H1 (cell line): ENCODE results near the gene GNAL. TPM values are rescaled to one million over a fixed set of nuclear protein-coding genes. Genes with fewer than 3 reads are reported as not detected.
"Not testable (repeated sequence)": the region's sequence is repeated elsewhere in the genome, so short reads cannot be mapped to it uniquely, and the experiment has no call there.

Experiments
- CTCF ChIA-PET: fragments of 300-600 bp; sonication (Branson Sonifier 250); formaldehyde crosslinking; loops from one replicate; lab custom pipeline; 2021; ENCODE audit not compliant: partially characterized antibody; lab: Charles Lee
- POLR2A ChIA-PET: fragments of 300-600 bp; sonication (Branson Sonifier 250); formaldehyde crosslinking; loops from one replicate; lab custom pipeline; 2021; ENCODE audit warnings: inconsistent platforms; ENCODE audit not compliant: partially characterized antibody; lab: Charles Lee
- DNase-seq, 2 experiments: peaks; one replicate each; pipeline versions ENCODE4 v3.0.0 to v3.0.0-alpha.2; 2010 to 2022; ENCODE audit warnings: low spot score in 2 of 2, low read depth in 1 of 2, mixed read lengths in 1 of 2
- FAIRE-seq: peaks from 2 replicates; lab custom pipeline; 2011; peaks lifted over from hg19 to GRCh38; lab: Jason Lieb, UNC
- H2AFZ ChIP-seq: 2 replicates; pipeline ENCODE4 v1.8.1; 2012; ENCODE audit warnings: low read length, inconsistent platforms
- H2AK5ac ChIP-seq: 2 replicates; pipeline ENCODE4 v1.6.1; 2013; ENCODE audit warnings: low read depth, low read length
- H2BK120ac ChIP-seq: replicated peaks from 2 replicates; pipeline ENCODE3; 2013; ENCODE audit warnings: low read depth, low read length, inconsistent platforms
- H2BK12ac ChIP-seq: 2 replicates; pipeline ENCODE4 v1.6.1; 2013; ENCODE audit warnings: low read depth, low read length
- H2BK15ac ChIP-seq: 2 replicates; pipeline ENCODE4 v1.6.1; 2013; ENCODE audit warnings: low read length
- H2BK20ac ChIP-seq: 2 replicates; pipeline ENCODE4 v1.6.1; 2013; ENCODE audit warnings: low read length
- H2BK5ac ChIP-seq: 2 replicates; pipeline ENCODE4 v1.6.1; 2013; ENCODE audit warnings: low read depth, low read length
- H3K14ac ChIP-seq: 2 replicates; pipeline ENCODE4 v1.6.1; 2013; ENCODE audit warnings: inconsistent platforms; ENCODE audit not compliant: insufficient read length
- H3K18ac ChIP-seq: 2 replicates; pipeline ENCODE4 v1.6.1; 2013; ENCODE audit warnings: low read length; ENCODE audit errors: extremely low read depth
- H3K23ac ChIP-seq: 2 replicates; pipeline ENCODE4 v1.6.1; 2013; ENCODE audit warnings: inconsistent platforms; ENCODE audit not compliant: insufficient read length
- H3K23me2 ChIP-seq: 2 replicates; pipeline ENCODE4 v1.6.1; 2013; ENCODE audit warnings: low read depth, low read length
- H3K27ac ChIP-seq: 2 replicates; pipeline ENCODE4 v1.6.1; 2011; ENCODE audit warnings: low read depth, low read length, inconsistent platforms
- H3K27me3 ChIP-seq, 4 experiments: replicated peaks in 1 of 4; 1 replicate in 1 of 4; 2 replicates in 3 of 4; pipeline versions ENCODE4 v1.6.1 to v1.8.1; 2011 to 2013; ENCODE audit warnings: low read length in 3 of 4, mild to moderate bottlenecking in 3 of 4, inconsistent platforms in 2 of 4, mixed read lengths in 2 of 4, moderate library complexity in 1 of 4; ENCODE audit not compliant: control insufficient read depth in 3 of 4, insufficient read depth in 3 of 4; ENCODE audit errors: extremely low read depth in 1 of 4
- H3K36me3 ChIP-seq, 4 experiments: 2 replicates each; pipeline versions ENCODE4 v1.6.1 to v1.8.1; 2011 to 2013; ENCODE audit warnings: mild to moderate bottlenecking in 4 of 4, low read length in 3 of 4, moderate library complexity in 2 of 4, control low read depth in 1 of 4, inconsistent platforms in 1 of 4; ENCODE audit not compliant: insufficient read depth in 4 of 4, control insufficient read depth in 2 of 4
- H3K4ac ChIP-seq: replicated peaks from 2 replicates; pipeline ENCODE3; 2013; ENCODE audit warnings: low read length, low read depth, mixed read lengths, inconsistent platforms; ENCODE audit not compliant: insufficient read length
- H3K4me1 ChIP-seq, 4 experiments: replicated peaks in 1 of 4; 1 replicate in 1 of 4; 2 replicates in 3 of 4; pipeline versions ENCODE4 v1.6.1 to v1.8.1; 2011 to 2013; ENCODE audit warnings: low read length in 3 of 4, inconsistent platforms in 2 of 4, mixed read lengths in 1 of 4; ENCODE audit not compliant: insufficient read depth in 4 of 4, control insufficient read depth in 3 of 4
- H3K4me2 ChIP-seq, 2 experiments: 2 replicates each; pipeline versions ENCODE4 v1.6.1 to v1.8.1; 2011 to 2013; ENCODE audit warnings: low read depth in 2 of 2, low read length in 2 of 2, control low read depth in 1 of 2, inconsistent platforms in 1 of 2, mild to moderate bottlenecking in 1 of 2; ENCODE audit not compliant: insufficient read depth in 1 of 2
- H3K4me3 ChIP-seq, 4 experiments: fragments of 200-600, 300-600 bp in 1 of 4; sonication (generic), shearing (Covaris generic), sonication (Bioruptor Twin) in 1 of 4; 2 replicates each; pipeline versions ENCODE4 v1.5.1 to v1.8.1; 2011 to 2016; ENCODE audit warnings: low read length in 4 of 4, low read depth in 3 of 4, control low read depth in 2 of 4, inconsistent platforms in 2 of 4, mild to moderate bottlenecking in 2 of 4, mixed read lengths in 1 of 4, moderate library complexity in 1 of 4; ENCODE audit not compliant: insufficient read depth in 2 of 4; ENCODE audit errors: extremely low read depth in 1 of 4
- H3K56ac ChIP-seq: replicated peaks from 2 replicates; pipeline ENCODE3; 2013; ENCODE audit warnings: low read depth, mild to moderate bottlenecking, mixed read lengths, low read length, inconsistent platforms; ENCODE audit not compliant: insufficient read length
- H3K79me1 ChIP-seq: 2 replicates; pipeline ENCODE4 v1.6.1; 2013; ENCODE audit warnings: low read depth, low read length, control low read depth
- H3K79me2 ChIP-seq, 2 experiments: 2 replicates each; pipeline versions ENCODE4 v1.6.1 to v1.8.1; 2012 to 2013; ENCODE audit warnings: low read length in 2 of 2, mild to moderate bottlenecking in 2 of 2, inconsistent platforms in 1 of 2; ENCODE audit not compliant: insufficient read depth in 2 of 2, control insufficient read depth in 1 of 2
- H3K9ac ChIP-seq, 4 experiments: replicated peaks in 1 of 4; 1 replicate in 1 of 4; 2 replicates in 3 of 4; pipeline versions ENCODE4 v1.6.1 to v1.8.1; 2011 to 2013; ENCODE audit warnings: low read depth in 3 of 4, low read length in 3 of 4, control low read depth in 2 of 4, mild to moderate bottlenecking in 2 of 4, moderate library complexity in 2 of 4, inconsistent platforms in 1 of 4; ENCODE audit errors: extremely low read depth in 1 of 4
- H3K9me3 ChIP-seq, 2 experiments: 2 replicates each; pipeline versions ENCODE4 v1.6.1 to v1.8.1; 2012 to 2013; ENCODE audit warnings: mild to moderate bottlenecking in 2 of 2, moderate library complexity in 2 of 2, control low read depth in 1 of 2, inconsistent platforms in 1 of 2, low read depth in 1 of 2, low read length in 1 of 2, mixed read lengths in 1 of 2; ENCODE audit not compliant: insufficient read depth in 2 of 2
- H4K20me1 ChIP-seq, 2 experiments: replicated peaks in 1 of 2; 2 replicates each; pipeline versions ENCODE3 to v1.8.1; 2011 to 2013; ENCODE audit warnings: inconsistent platforms in 2 of 2, low read length in 2 of 2, mild to moderate bottlenecking in 1 of 2; ENCODE audit not compliant: insufficient read depth in 2 of 2, control insufficient read depth in 1 of 2
- H4K5ac ChIP-seq: 2 replicates; pipeline ENCODE4 v1.6.1; 2013; ENCODE audit warnings: low read length, low read depth, mixed read lengths, inconsistent platforms; ENCODE audit not compliant: insufficient read length
- H4K8ac ChIP-seq: 2 replicates; pipeline ENCODE4 v1.8.0; 2013; ENCODE audit warnings: mild to moderate bottlenecking, moderate library complexity, low read length, inconsistent platforms; ENCODE audit not compliant: insufficient read depth; ENCODE audit errors: extremely low read depth
- H4K91ac ChIP-seq: replicated peaks from 2 replicates; pipeline ENCODE3; 2013; ENCODE audit warnings: low read length, mixed read lengths, inconsistent platforms; ENCODE audit not compliant: insufficient read length
- WGBS, 2 experiments: shearing (Covaris generic) in 1 of 2; methylation state at CpG; one replicate each; pipeline versions ENCODE4 v1.1.6 to v1.1.7; 2013 to 2015; ENCODE audit warnings: low lambda C conversion rate in 2 of 2, mixed read lengths in 2 of 2, inconsistent platforms in 1 of 2, low coverage in 1 of 2, missing lambda C conversion rate in 1 of 2; ENCODE audit not compliant: insufficient replicate concordance in 2 of 2, insufficient coverage in 1 of 2, insufficient read length in 1 of 2; ENCODE audit errors: extremely low coverage in 1 of 2, missing lambda C conversion rate in 1 of 2; 5-methylcytosine and 5-hydroxymethylcytosine counted together
- polyA plus RNA-seq, 7 experiments: library from polyadenylated mRNA; depleted of rRNA in 3 of 7; stranded (reverse) in 5 of 7; unstranded in 2 of 7; fragments of >200 nt in 5 of 7; fragments of 200-250 nt in 2 of 7; gene quantifications; 1 replicate in 5 of 7; 2 replicates in 1 of 7; 4 replicates in 1 of 7; pipeline versions ENCODE4 v1.2.1 to v1.2.3, GENCODE V29; 2011 to 2013; ENCODE audit warnings: missing spikeins in 2 of 7, mixed read lengths in 2 of 7
- total RNA-seq: library from RNA; stranded (reverse); fragmentation: NEBNext Ultra II Directional; extraction: Animal tissue kit (Norgen Biotek cat#: 25700); gene quantifications from 2 replicates; pipeline ENCODE4 v1.2.1, GENCODE V29; 2021

The GNAL gene
- total and polyA plus RNA-seq, 2 of the 8 experiments (the other 6 are each of a cell fraction or from before 2014, with no cell fraction given): 13.2 to 18.3 TPM

- H3K27ac ChIP-seq, H3K18ac ChIP-seq, H3K14ac ChIP-seq, H4K20me1 ChIP-seq, H2BK20ac ChIP-seq, H2BK120ac ChIP-seq, H2BK5ac ChIP-seq, H3K23me2 ChIP-seq, H3K9me3 ChIP-seq, H2BK15ac ChIP-seq, H3K36me3 ChIP-seq, H3K4me1 ChIP-seq, DNase-seq, H3K56ac ChIP-seq, H2BK12ac ChIP-seq, H3K79me2 ChIP-seq, H4K91ac ChIP-seq, H4K8ac ChIP-seq, POLR2A ChIA-PET, H3K4me2 ChIP-seq, H3K4ac ChIP-seq, H3K4me3 ChIP-seq, H3K27me3 ChIP-seq, H2AFZ ChIP-seq, H4K5ac ChIP-seq, H3K9ac ChIP-seq, H3K23ac ChIP-seq, H3K79me1 ChIP-seq, CTCF ChIA-PET, H2AK5ac ChIP-seq, FAIRE-seq: not testable (repeated sequence)
- WGBS, 2 experiments: 100% methylated on average over 4 of the region's 5 CpGs; no CpG with 5 or more reads in 1 of the 2 experiments
Measured at GRCh38 chr18:11919522-11919921, 230.5 kb downstream of the GNAL start.
